ENCODE measurements around the gene RAB6C.
A peak's percentile ranks its signal among the peaks of the same experiment; 100 is the strongest.
"Not testable (repeated sequence)": the region's sequence is repeated elsewhere in the genome, so short reads cannot be mapped to it uniquely, and the experiment has no call there.

RAB6C gene

GRCh38 chr2:129996657-129997237 is 17.3 kb downstream of the RAB6C start:
- DNase-seq: not testable (repeated sequence)

DNA sequence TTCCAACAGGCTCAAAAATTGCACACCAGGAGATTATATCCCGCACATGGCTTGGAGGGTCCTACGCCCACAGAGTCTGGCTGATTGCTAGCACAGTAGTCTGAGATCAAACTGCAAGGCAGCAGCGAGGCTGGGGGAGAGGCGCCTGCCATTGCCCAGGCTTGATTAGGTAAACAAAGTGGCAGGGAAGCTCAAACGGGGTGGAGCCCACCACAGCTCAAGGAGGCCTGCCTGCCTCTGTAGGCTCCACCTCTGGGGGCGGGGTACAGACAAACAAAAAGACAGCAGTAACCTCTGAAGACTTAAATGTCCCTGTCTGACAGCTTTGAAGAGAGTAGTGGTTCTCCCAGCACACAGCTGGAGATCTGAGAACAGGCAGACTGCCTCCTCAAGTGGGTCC is 19.3 kb downstream of the RAB6C start:
- DNase-seq: not testable (repeated sequence)

GRCh38 chr2:130005862-130006261 is 26.4 kb downstream of the RAB6C start:
- DNase-seq: not testable (repeated sequence)

GRCh38 chr2:130016701-130017100 is 37.2 kb downstream of the RAB6C start:
- not testable (repeated sequence) for DNase-seq

- DNase-seq: no peak
Measured at GRCh38 chr2:130019402-130019801, 39.9 kb downstream of the RAB6C start.

DNA sequence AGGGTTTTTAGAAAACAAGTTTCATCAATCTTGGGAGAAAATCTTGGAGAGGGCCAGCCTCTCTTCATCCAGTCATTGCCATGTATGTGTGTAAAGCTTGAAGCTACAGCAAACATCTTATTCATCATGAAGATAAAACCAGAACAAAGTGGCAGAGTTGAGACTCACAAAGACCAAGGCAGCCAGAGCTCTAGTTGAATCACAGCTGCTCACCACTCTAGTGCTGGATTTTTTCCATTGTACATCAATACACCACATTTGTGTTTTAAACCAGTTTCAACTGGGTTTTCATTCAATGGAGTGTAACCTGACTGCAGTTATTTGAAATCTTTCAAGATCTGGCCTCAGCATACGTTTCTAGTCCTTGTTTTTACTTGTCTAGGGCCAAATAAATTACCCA is 40.6 kb downstream of the RAB6C start:
- DNase-seq: not testable (repeated sequence)

GRCh38 chr2:130025931-130026330 is 46.5 kb downstream of the RAB6C start:
- DNase-seq: peak in 2 of 4 experiments; percentile 1 to 2
